IMR-90 (cell line): ENCODE results near the gene CFAP97D2.

ENCODE experiments used
- CEBPB ChIP-seq: IDR thresholded peaks from 2 replicates; pipeline ENCODE4 v1.6.1; 2012; ENCODE audit warnings: low read depth, low read length, improper control_type of control experiment
- CHD1 ChIP-seq: IDR thresholded peaks from 2 replicates; pipeline ENCODE4 v1.6.1; 2012; ENCODE audit warnings: low read depth, low read length, improper control_type of control experiment
- CTCF ChIP-seq: conservative IDR thresholded peaks from 2 replicates; pipeline ENCODE4 v1.5.1; 2012; ENCODE audit warnings: mild to moderate bottlenecking, low read depth, low read length, improper control_type of control experiment
- MAFK ChIP-seq: IDR thresholded peaks from 2 replicates; pipeline ENCODE4 v1.6.1; 2012; ENCODE audit warnings: low read depth, low read length, improper control_type of control experiment
- NFE2L2 ChIP-seq: fragments of 150-350 bp; IDR thresholded peaks from 2 replicates; pipeline ENCODE4 v1.6.1; 2016; ENCODE audit warnings: low read depth, mild to moderate bottlenecking, low read length
- POLR2A ChIP-seq: IDR thresholded peaks from 2 replicates; pipeline ENCODE4 v1.6.1; 2012; ENCODE audit warnings: mild to moderate bottlenecking, low read depth, low read length
- RAD21 ChIP-seq: IDR thresholded peaks from 2 replicates; pipeline ENCODE4 v1.6.1; 2012; ENCODE audit warnings: low read length, improper control_type of control experiment
- RCOR1 ChIP-seq: IDR thresholded peaks from 2 replicates; pipeline ENCODE4 v1.6.1; 2012; ENCODE audit warnings: mild to moderate bottlenecking, low read length, improper control_type of control experiment; ENCODE audit not compliant: insufficient replicate concordance
- RFX5 ChIP-seq: IDR thresholded peaks from 2 replicates; pipeline ENCODE4 v1.8.0; 2012; ENCODE audit warnings: low read depth, mild to moderate bottlenecking, low read length, moderate library complexity
- USF2 ChIP-seq: fragments of 150-350 bp; IDR thresholded peaks from 2 replicates; pipeline ENCODE4 v1.6.1; 2017; ENCODE audit warnings: mild to moderate bottlenecking, antibody characterized with exemption, low read length, low read depth

GRCh38 chr13:114227528-114227927 lies 48.5 kb downstream of the CFAP97D2 start:
- no peak for TF ChIP-seq MAFK
- TF ChIP-seq POLR2A, result no peak
- TF ChIP-seq CTCF, result no peak
- no peak for TF ChIP-seq CEBPB
- no peak for TF ChIP-seq NFE2L2
- no peak for TF ChIP-seq USF2
- TF ChIP-seq CHD1, result no peak
- TF ChIP-seq RFX5, result no peak
- TF ChIP-seq RAD21, result no peak
- TF ChIP-seq RCOR1, result no peak
